Upper lobe of left lung (tissue), 4 donors: ENCODE measurements around the gene PAX7.

Experiments used
- EP300 ChIP-seq, 4 donors: sonication (generic); formaldehyde crosslinking; IDR thresholded peaks; one replicate each; pipeline ENCODE4 v1.5.1; 2017; ENCODE audit warnings: antibody characterized with exemption in 4 of 4, control low read depth in 2 of 4
- POLR2AphosphoS5 ChIP-seq, 2 donors: sonication (generic); formaldehyde crosslinking; IDR thresholded peaks; one replicate each; pipeline ENCODE4 v1.5.1; 2017; ENCODE audit warnings: antibody characterized with exemption in 2 of 2
- TF ChIP-seq, protein P1 (sequence below), 6 experiments: fragments of 450-650 bp in 4 of 6; fragments of 200-600 bp in 2 of 6; sonication (generic) in 2 of 6; IDR thresholded peaks; one replicate each; pipeline ENCODE4 v1.5.1; 2016 to 2019; ENCODE audit warnings: antibody characterized with exemption in 6 of 6

DNA sequence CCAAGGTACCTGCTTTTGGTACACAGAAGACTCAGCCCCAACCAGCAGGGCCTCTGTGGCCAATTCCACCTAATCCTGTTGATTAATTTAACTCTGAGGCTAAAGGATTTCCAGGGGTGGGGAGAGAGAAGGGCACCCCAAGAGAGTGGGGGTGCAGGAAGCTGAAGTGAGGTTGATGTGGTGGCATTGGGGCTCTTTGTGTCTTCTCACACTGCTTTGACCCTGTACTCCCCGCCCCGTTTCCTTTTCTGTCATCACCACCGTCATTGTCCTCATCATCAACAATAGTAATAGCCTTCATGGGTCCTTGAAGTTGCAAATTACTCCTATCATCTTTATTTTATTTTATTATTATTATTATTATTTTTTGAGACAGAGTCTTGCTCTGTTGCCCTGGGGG, 55.9 kb downstream of the PAX7 start:
- TF ChIP-seq EP300 (IDR thresholded peaks at IDR 0.05): no peak
- no peak for TF ChIP-seq POLR2AphosphoS5 (IDR thresholded peaks at IDR 0.05)
- TF ChIP-seq, protein P1, sequence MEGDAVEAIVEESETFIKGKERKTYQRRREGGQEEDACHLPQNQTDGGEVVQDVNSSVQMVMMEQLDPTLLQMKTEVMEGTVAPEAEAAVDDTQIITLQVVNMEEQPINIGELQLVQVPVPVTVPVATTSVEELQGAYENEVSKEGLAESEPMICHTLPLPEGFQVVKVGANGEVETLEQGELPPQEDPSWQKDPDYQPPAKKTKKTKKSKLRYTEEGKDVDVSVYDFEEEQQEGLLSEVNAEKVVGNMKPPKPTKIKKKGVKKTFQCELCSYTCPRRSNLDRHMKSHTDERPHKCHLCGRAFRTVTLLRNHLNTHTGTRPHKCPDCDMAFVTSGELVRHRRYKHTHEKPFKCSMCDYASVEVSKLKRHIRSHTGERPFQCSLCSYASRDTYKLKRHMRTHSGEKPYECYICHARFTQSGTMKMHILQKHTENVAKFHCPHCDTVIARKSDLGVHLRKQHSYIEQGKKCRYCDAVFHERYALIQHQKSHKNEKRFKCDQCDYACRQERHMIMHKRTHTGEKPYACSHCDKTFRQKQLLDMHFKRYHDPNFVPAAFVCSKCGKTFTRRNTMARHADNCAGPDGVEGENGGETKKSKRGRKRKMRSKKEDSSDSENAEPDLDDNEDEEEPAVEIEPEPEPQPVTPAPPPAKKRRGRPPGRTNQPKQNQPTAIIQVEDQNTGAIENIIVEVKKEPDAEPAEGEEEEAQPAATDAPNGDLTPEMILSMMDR (IDR thresholded peaks at IDR 0.05): no peak
